NOMO-1 treated with dmso at 0.1 percent for 144 hours (cell line): ENCODE data around the gene AGBL2.
A peak's percentile ranks its signal among the peaks of the same experiment; 100 is the strongest.
"Not testable (repeated sequence)": the region's sequence is repeated elsewhere in the genome, so short reads cannot be mapped to it uniquely, and the experiment has no call there.

Experiments
- DNase-seq: peaks from one replicate; lab custom pipeline; 2025; ENCODE audit not compliant: unreplicated experiment; lab: John Stamatoyannopoulos, UW

AGBL2 gene

GRCh38 chr11:47689480-47689879 is 25.7 kb downstream of the AGBL2 start:
- DNase-seq, result no peak

- no peak for DNase-seq
Measured at GRCh38 chr11:47688991-47689390, 26.2 kb downstream of the AGBL2 start.

DNA sequence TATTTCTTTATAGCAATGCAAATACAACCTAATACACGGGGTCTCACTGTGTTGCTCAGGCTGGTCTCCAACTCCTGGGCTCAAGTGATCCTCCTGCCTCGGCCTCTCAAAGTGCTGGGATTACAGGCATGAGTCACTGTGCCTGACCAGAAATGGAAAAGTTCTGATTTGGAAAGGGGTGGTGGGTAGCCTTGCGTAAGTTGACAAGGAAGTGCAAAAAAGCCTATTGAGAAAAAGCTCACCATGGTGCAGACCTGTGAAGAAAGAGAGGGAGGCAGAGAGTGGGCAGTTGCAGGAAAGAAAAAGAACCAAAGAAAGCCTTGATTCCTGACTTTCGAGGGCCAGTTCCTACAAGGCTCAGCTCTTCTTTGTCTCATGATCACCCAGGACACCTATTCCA is 27.1 kb downstream of the AGBL2 start:
- peak; percentile 47 for DNase-seq

GRCh38 chr11:47686704-47687103 is 28.5 kb downstream of the AGBL2 start:
- DNase-seq, result not testable (repeated sequence)

GRCh38 chr11:47686151-47686550 is 29.0 kb downstream of the AGBL2 start:
- DNase-seq, result no peak

- no peak for DNase-seq
Measured at GRCh38 chr11:47675851-47676250, 39.3 kb downstream of the AGBL2 start.

DNA sequence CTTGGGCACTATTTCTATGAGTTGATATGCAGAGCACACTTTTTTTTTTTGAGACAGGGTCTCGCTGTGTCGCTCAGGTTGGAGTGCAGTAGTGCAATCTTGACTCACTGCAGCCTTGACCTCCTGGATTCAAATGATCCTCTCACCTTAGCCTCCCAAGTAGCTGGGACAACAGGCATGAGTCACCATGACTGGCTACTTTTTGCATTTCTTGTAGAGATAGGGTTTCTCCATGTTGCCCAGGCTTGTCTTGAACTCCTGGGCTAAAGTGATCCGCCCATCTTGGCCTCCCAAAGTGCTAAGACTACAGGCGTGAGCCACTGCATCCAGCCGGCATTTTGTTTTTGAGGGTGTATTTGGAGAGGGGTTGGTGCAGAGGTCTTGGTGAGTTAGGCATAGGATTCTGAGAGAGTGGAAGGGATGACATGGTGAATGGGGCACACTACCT is 42.9 kb downstream of the AGBL2 start:
- no peak for DNase-seq

DNA sequence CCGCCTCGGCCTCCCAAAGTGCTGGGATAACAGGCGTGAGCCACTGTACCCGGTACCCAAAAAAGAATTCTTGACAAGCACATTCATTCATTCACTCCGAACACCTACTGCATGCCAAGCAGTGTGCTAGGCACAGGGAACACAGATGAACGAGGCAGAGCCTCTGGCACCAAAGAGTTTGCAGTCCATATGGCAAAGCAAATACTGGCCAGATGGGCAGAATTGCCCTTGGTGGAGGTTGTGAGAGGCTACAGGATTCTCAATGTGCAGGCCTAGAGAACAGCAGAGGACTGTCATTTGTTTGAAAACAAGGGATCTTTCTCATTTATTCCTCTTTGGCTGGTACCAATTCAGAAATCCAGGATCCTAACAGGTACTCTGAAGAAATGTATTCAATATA is 45.3 kb downstream of the AGBL2 start:
- DNase-seq, result no peak

- no peak for DNase-seq
Measured at GRCh38 chr11:47668665-47669064, 46.5 kb downstream of the AGBL2 start.

DNA sequence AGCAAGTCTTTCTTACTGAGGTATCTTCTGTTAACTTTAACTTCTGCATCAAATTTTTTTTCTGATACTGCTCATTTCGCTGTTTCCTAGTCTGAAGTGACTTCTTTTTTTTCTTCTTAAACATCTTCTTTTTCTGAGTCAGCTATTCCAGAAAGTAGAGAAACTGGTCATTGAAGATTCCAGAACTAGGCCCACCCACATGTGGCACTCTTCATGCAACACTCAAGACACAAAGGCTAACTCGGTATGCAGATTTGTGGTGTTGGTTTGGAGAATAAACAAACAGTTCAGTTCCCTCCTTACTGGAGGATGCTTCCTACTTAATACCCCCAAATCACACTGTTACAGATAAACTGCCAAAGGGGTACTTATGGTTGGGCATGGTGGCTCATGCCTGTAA is 47.6 kb downstream of the AGBL2 start:
- DNase-seq, result no peak

- no peak for DNase-seq
Measured at GRCh38 chr11:47667135-47667534, 48.0 kb downstream of the AGBL2 start.

DNA sequence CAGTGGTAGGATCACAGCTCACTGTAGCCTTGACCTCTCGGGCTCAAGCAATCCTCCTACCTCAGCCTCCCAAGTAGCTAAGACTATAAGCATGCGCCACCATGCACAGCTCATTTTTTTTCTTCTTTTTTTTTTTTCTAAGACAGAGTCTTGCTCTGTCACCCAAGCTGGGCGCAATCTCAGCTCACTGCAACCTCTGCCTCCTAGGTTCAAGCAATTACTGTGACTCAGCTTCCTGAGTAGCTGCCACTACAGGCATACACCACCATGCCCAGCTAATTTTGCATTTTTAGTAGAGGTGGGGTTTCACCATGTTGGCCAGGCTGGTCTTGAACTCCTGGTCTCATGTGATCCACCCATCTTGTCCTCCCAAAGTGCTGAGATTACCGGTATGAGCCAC is 50.2 kb downstream of the AGBL2 start:
- DNase-seq, result not testable (repeated sequence)

DNA sequence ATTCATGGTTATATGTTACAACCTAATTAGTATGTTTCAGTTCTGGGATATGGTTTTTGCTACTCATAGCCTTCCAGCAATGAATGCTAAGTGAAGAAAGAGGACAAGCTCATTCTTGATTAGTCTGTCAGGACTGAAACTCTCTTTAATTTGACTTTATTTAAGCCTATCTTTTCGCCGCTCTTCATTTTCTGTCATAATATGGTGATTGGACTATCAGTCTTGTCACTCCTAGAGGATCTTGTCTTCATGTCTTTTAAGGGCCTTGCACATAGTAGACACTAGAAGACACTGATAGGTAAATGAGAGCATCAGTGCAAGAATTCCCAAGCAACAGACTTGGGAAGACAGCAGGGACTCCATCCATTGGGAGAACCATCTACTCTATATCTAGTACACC is 53.9 kb downstream of the AGBL2 start:
- no peak for DNase-seq

- no peak for DNase-seq
Measured at GRCh38 chr11:47659276-47659675, 55.9 kb downstream of the AGBL2 start.

DNA sequence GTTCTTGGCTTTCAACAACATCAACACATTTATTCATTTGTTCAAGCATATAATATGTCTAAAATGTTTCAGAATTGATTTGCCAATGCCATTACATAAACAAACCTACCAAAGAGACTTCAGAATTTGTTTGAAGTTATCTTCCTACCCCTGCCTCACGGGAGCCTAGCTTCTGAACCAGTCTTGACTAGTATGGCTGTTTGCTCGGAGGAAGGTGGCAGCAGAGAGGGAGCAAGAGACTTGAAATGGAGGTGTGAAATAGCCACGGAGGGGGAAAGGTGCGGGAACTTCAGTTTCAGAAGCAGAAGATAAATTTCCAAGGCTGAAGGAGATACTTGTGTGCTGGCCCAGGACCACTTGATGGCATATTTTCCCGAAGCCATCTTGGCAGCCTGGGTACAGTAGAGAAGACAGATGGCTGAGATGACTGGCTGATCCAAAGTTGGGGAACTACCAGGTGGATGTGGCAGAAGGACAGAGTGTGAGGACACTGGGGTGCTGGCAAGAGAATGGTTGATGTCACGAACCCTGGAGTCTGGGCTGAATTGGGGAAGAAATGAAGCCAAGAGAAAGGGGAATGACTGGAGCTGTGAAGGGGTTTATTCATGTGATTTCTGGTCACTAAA is 58.8 kb downstream of the AGBL2 start:
- no peak for DNase-seq

DNA sequence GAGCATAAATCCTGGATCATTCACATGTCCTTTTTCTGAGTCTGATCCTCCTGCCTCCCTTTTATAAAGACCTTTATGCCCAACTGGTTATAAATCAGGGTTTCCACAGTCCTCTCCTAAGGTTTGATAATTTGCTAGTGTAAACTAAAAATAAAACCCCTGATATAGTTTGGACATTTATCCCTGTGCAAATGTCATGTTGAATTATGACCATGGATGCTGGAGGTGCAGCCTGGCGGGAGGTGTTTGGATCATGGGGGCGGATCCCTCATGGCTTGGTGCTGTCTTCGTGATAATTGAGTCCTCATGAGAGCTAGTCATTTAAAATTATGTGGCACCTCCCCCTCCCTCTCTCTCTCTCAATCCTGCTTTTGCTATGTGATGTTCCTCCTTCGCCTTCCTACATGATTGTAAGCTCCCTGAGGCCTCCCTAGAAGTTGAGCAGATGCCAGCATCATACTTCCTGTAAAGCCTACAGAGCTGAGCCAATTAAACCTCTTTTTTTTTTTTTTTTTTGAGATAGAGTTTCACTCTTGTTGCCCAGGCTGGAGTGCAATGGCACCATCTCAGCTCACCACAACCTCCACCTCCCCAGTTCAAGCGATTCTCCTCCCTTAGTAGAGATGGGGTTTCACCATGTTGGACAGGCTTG is 63.2 kb downstream of the AGBL2 start:
- DNase-seq, result no peak

GRCh38 chr11:47649276-47649675 is 65.9 kb downstream of the AGBL2 start:
- DNase-seq, result no peak

DNA sequence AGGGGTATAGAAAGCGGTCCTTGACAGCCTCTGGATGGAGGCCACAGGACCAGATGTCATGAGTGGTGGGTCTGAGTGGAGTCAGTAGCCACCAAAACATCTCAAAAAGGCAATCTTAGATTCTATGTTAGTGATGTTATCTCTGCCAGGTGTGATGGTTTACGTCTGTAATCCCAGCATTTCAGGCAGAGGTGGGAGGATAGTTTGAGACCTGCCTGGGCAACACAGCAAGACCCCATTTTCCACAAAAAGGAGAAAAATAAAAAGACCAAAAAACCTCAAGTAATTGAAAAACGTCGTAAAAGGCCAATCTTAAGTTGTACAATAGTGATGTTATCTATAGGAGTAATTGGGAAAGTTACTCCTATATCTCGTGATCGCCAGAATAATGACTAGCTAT is 69.2 kb downstream of the AGBL2 start:
- DNase-seq, result no peak

GRCh38 chr11:47645500-47645899 is 69.7 kb downstream of the AGBL2 start:
- no peak for DNase-seq

DNA sequence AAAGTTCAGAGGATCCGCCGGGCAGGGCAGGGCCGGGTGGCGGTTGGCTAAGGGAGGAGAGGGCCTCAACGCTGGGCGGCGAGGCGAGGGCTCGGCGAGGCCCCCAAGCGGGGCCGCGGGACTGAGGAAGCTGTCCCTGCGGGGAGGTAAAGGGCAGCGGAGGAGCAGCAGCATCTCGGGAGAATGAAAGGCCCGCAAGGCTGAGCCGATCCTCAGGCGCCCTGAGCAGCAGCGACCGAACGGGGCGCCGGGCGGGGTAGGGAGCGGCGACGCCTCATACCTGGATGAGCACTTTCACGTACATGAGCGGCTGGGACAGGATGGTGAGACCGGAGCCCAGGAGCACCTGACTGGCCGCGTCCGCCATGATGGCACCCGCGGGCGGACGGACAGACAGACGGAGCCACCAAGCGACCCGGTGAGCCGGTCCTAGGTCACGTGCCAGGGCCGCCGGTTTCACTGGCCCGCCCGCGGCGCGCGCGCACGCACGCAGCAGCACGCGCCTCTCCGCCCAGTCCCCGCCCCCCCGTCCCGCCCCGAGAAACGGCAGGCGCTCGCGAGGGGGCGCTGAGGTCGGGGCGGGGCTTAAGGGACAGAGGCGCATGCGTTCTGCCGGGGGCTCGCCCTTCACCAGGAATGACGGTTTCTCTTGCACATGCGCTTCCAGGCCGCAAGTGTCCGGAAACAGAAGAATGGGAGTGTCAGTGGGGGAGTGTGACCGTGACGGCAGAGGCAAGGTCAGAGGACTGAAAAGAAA is 72.9 kb downstream of the AGBL2 start, which contains the start of gene MTCH2:
MTCH2 (minus strand) TSS at position 461 of the 757 bp plus-strand sequence; CDS start at position 367, 94 bp downstream.
- peak; percentile 96 for DNase-seq

DNA sequence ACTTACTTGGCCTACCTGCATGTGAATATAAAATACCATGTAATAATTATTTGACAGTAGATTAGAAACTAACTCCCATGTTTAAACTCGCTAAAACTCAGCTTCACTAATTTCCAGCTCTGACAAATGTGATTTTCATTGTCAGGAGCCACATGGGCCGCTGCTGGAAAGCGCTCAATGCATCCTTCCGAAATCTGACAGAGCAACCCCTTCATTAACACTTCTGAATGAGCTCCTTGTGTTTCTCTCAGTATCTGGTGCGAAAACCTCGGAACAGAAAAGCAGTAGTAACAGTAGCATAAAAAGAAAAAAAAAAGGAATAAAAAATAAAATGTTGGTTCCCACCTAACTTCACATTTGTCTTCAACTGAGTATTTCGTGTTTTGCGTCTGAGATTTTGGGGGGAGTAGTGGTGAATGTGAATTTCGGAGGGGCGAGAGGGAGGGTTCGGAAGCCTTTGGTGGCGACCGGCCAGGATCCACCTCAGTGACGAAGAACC is 73.5 kb downstream of the AGBL2 start:
- no peak for DNase-seq

- not testable (repeated sequence) for DNase-seq
Measured at GRCh38 chr11:47640506-47640905, 74.7 kb downstream of the AGBL2 start.
